ENCODE data around the gene ALDOA. TPM values are rescaled to one million over a fixed set of nuclear protein-coding genes. Genes with fewer than 3 reads are reported as not detected.

Gene ALDOA
- total and polyA plus RNA-seq, 9 of the 15 experiments (the other 6 are each of a cell fraction or from before 2014, with no cell fraction given) = 311 to 2,224 (median 1,293) TPM

GRCh38 chr16:30096105-30096861 is 30.7 kb downstream of the ALDOA start, which contains the start of gene YPEL3 (continued):
- TF ChIP-seq ASH1L (IDR thresholded peaks at IDR 0.05; ENCODE audit: borderline replicate concordance, low read depth, partially characterized antibody) (no peak), TRIM28 (IDR thresholded peaks at IDR 0.05) (no peak), C11orf30 (IDR thresholded peaks at IDR 0.05; ENCODE audit: low read depth) (no peak), ZNF830 (CRISPR knock-in tag; IDR thresholded peaks at IDR 0.05) (no peak), ZNF24 (IDR thresholded peaks at IDR 0.05) (no peak), CREB3L1 (IDR thresholded peaks at IDR 0.05; ENCODE audit: borderline replicate concordance, low read depth) (peak; percentile 40; the same call in 1 of the 2 replicates), ARID2 (IDR thresholded peaks at IDR 0.05) (no peak), POLR3G (IDR thresholded peaks at IDR 0.05; ENCODE audit: extremely low read depth, insufficient read length, insufficient replicate concordance) (no peak), ZBTB9 (CRISPR knock-in tag; IDR thresholded peaks at IDR 0.05) (peak; percentile 62; the same call in 1 of the 2 replicates), KDM2B (CRISPR knock-in tag; IDR thresholded peaks at IDR 0.05) (0 out of 2 replicates have a peak, but pooled peaks have one; percentile 24), ZNF398 (CRISPR knock-in tag; IDR thresholded peaks at IDR 0.05) (no peak), SMARCA5 (IDR thresholded peaks at IDR 0.05) (no peak), CBFB (CRISPR knock-in tag; IDR thresholded peaks at IDR 0.05) (no peak), FOXP1 (CRISPR knock-in tag; IDR thresholded peaks at IDR 0.05) (peak; percentile 77), DMBX1 (CRISPR knock-in tag; IDR thresholded peaks at IDR 0.05; ENCODE audit: borderline replicate concordance) (no peak)
- TF ChIP-seq, protein P1, sequence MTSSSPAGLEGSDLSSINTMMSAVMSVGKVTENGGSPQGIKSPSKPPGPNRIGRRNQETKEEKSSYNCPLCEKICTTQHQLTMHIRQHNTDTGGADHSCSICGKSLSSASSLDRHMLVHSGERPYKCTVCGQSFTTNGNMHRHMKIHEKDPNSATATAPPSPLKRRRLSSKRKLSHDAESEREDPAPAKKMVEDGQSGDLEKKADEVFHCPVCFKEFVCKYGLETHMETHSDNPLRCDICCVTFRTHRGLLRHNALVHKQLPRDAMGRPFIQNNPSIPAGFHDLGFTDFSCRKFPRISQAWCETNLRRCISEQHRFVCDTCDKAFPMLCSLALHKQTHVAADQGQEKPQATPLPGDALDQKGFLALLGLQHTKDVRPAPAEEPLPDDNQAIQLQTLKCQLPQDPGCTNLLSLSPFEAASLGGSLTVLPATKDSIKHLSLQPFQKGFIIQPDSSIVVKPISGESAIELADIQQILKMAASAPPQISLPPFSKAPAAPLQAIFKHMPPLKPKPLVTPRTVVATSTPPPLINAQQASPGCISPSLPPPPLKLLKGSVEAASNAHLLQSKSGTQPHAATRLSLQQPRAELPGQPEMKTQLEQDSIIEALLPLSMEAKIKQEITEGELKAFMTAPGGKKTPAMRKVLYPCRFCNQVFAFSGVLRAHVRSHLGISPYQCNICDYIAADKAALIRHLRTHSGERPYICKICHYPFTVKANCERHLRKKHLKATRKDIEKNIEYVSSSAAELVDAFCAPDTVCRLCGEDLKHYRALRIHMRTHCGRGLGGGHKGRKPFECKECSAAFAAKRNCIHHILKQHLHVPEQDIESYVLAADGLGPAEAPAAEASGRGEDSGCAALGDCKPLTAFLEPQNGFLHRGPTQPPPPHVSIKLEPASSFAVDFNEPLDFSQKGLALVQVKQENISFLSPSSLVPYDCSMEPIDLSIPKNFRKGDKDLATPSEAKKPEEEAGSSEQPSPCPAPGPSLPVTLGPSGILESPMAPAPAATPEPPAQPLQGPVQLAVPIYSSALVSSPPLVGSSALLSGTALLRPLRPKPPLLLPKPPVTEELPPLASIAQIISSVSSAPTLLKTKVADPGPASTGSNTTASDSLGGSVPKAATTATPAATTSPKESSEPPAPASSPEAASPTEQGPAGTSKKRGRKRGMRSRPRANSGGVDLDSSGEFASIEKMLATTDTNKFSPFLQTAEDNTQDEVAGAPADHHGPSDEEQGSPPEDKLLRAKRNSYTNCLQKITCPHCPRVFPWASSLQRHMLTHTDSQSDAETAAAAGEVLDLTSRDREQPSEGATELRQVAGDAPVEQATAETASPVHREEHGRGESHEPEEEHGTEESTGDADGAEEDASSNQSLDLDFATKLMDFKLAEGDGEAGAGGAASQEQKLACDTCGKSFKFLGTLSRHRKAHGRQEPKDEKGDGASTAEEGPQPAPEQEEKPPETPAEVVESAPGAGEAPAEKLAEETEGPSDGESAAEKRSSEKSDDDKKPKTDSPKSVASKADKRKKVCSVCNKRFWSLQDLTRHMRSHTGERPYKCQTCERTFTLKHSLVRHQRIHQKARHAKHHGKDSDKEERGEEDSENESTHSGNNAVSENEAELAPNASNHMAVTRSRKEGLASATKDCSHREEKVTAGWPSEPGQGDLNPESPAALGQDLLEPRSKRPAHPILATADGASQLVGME (CRISPR knock-in tag; IDR thresholded peaks at IDR 0.05) = no peak
- TF ChIP-seq, protein P2, sequence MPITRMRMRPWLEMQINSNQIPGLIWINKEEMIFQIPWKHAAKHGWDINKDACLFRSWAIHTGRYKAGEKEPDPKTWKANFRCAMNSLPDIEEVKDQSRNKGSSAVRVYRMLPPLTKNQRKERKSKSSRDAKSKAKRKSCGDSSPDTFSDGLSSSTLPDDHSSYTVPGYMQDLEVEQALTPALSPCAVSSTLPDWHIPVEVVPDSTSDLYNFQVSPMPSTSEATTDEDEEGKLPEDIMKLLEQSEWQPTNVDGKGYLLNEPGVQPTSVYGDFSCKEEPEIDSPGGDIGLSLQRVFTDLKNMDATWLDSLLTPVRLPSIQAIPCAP (CRISPR knock-in tag; IDR thresholded peaks at IDR 0.05; ENCODE audit: borderline replicate concordance) = no peak

Measured in K562 (cell line).